ENCODE results near the gene RBKS. TPM values are rescaled to one million over a fixed set of nuclear protein-coding genes. Genes with fewer than 3 reads are reported as not detected.
A peak's percentile ranks its signal among the peaks of the same experiment; 100 is the strongest.

The RBKS gene
- total and polyA plus RNA-seq, 2 donors (not counting 1 experiment from before 2014, with no cell fraction given) = 1.3 to 2.6 TPM

DNA sequence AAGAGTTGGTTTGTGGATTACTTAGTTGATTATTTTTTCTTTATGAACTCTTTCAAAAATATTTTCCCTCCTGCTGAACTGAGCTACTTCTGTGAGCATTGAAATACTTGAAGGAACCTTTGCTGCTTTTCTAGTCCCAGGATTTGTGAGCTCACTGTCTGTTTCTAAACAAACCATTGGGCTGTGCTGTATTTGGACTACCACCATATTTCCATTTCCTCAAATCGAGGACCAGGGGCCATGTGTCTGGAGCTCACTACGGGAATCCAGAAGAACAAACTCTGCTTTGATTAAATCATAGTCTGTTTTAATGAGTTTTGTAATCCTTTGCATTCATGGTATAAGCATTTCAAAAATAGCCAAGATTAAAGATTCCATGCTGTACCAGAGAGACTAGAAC lies 117.4 kb downstream of the RBKS start:
- Histone ChIP-seq H3K4me1 (ENCODE audit: control insufficient read depth, extremely low read depth, insufficient read depth, low read length) (no peaks in the 10 kb centered on the region), H3K36me3 (ENCODE audit: control insufficient read depth, insufficient read depth, low read length) (peaks cover 2% of the 10 kb centered on the region), H4K20me1 (ENCODE audit: control insufficient read depth, extremely low read depth, insufficient read depth, low read length) (no peaks in the 10 kb centered on the region), H3K79me2 (ENCODE audit: control insufficient read depth, insufficient read depth, low read length) (peaks cover 57% of the 10 kb centered on the region), H3K4me2 (ENCODE audit: extremely low read depth, insufficient read depth, low read length) (peak overlapping the region; percentile 79), H3K27me3 (ENCODE audit: control insufficient read depth, insufficient read depth, low read length) (no peaks in the 10 kb centered on the region), H3K4me3 (replicated peaks in 1 of 4; ENCODE audit: control extremely low read depth in 1 of 4, insufficient read depth in 1 of 4, low read depth in 3 of 4, low read length in 4 of 4) (peak overlapping the region; percentile 64 to 96 (median 86)), H3K27ac (ENCODE audit: insufficient read depth, low read length) (no peak overlapping the region), H3K9me3 (ENCODE audit: control insufficient read depth, insufficient read depth, low read depth, low read length) (no peaks in the 10 kb centered on the region), H3K9ac (ENCODE audit: insufficient read depth, low read length) (no peak overlapping the region), H2AFZ (ENCODE audit: low read length) (no peak overlapping the region)
- DNase-seq (ENCODE audit: low read depth in 2 of 2) = no peak
- TF ChIP-seq EZH2 (IDR thresholded peaks at IDR 0.05; ENCODE audit: low read length, missing control alignments) = no peak
- TF ChIP-seq, protein P1, sequence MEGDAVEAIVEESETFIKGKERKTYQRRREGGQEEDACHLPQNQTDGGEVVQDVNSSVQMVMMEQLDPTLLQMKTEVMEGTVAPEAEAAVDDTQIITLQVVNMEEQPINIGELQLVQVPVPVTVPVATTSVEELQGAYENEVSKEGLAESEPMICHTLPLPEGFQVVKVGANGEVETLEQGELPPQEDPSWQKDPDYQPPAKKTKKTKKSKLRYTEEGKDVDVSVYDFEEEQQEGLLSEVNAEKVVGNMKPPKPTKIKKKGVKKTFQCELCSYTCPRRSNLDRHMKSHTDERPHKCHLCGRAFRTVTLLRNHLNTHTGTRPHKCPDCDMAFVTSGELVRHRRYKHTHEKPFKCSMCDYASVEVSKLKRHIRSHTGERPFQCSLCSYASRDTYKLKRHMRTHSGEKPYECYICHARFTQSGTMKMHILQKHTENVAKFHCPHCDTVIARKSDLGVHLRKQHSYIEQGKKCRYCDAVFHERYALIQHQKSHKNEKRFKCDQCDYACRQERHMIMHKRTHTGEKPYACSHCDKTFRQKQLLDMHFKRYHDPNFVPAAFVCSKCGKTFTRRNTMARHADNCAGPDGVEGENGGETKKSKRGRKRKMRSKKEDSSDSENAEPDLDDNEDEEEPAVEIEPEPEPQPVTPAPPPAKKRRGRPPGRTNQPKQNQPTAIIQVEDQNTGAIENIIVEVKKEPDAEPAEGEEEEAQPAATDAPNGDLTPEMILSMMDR (conservative IDR thresholded peaks at IDR 0.05 in 1 of 2, IDR thresholded peaks at IDR 0.05 in 1 of 2; ENCODE audit: low read depth in 1 of 2, low read length in 2 of 2) = no peak

DNA sequence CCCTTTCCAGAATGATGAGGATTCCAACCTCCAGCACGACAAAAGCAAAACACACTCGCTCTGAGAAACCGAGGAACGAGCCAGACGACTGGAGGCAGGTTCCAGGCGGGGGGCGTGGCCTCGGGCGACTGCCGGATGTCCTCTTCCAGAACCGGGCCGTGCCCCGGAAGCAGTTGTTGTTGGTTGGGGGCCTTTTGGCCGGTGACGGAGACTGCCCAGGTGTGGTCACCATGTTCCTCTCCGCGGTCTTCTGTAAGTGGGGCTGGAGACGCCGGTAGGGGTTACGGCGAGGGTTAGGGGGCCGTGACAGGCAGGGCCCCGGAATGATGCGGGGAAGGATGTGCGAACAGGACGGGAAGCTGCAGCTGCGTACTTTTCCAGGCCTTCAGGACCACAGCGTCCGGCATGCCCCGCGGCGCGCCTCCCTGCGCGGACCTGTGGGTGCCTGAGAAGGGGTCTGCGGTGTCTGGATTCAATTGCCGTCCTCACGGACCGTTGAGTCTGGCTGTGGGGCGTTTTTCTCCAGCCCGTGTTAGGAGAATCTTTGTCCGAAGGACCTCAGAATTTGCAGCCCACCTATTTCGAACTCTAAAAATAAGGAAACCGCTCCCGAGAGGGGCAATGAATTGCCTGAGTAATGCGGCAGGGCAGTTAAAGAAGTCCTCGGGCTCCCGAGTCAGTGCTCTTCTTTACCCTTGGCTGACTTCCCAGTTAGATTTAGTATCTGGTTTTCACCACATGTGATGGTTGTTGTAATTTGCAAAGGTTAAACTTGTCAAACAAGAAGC lies 118.4 kb downstream of the RBKS start, which contains the start of gene MRPL33:
TSS of gene MRPL33 (plus strand) at position 172 of the 788 bp plus-strand sequence. CDS start at position 231, 59 bp downstream.
- H3K36me3 ChIP-seq (ENCODE audit: control insufficient read depth, insufficient read depth, low read length) = peaks cover 2% of the 10 kb centered on the region
- peak within 1 kb of the TSS; percentile 86 for H3K27ac ChIP-seq (ENCODE audit: insufficient read depth, low read length)
- no peaks in the 10 kb centered on the region for H3K4me1 ChIP-seq (ENCODE audit: control insufficient read depth, extremely low read depth, insufficient read depth, low read length)
- peak within 1 kb of the TSS; percentile 88 for H2AFZ ChIP-seq (ENCODE audit: low read length)
- H3K79me2 ChIP-seq (ENCODE audit: control insufficient read depth, insufficient read depth, low read length) = peaks cover 46% of the 10 kb centered on the region
- no peaks in the 10 kb centered on the region for H4K20me1 ChIP-seq (ENCODE audit: control insufficient read depth, extremely low read depth, insufficient read depth, low read length)
- H3K4me3 ChIP-seq (replicated peaks in 1 of 4; ENCODE audit: control extremely low read depth in 1 of 4, insufficient read depth in 1 of 4, low read depth in 3 of 4, low read length in 4 of 4) = peak within 1 kb of the TSS; percentile 64 to 96 (median 86)
- H3K9me3 ChIP-seq (ENCODE audit: control insufficient read depth, insufficient read depth, low read depth, low read length) = no peaks in the 10 kb centered on the region
- DNase-seq (ENCODE audit: low read depth in 2 of 2) = peak; percentile 88 to 91
- H3K9ac ChIP-seq (ENCODE audit: insufficient read depth, low read length) = peak within 1 kb of the TSS; percentile 58
- no peaks in the 10 kb centered on the region for H3K27me3 ChIP-seq (ENCODE audit: control insufficient read depth, insufficient read depth, low read length)
- TF ChIP-seq, protein P1 (conservative IDR thresholded peaks at IDR 0.05 in 1 of 2, IDR thresholded peaks at IDR 0.05 in 1 of 2; ENCODE audit: low read depth in 1 of 2, low read length in 2 of 2) = no peak
- TF ChIP-seq EZH2 (IDR thresholded peaks at IDR 0.05; ENCODE audit: low read length, missing control alignments) = no peak
- peak within 1 kb of the TSS; percentile 79 for H3K4me2 ChIP-seq (ENCODE audit: extremely low read depth, insufficient read depth, low read length)

DNA sequence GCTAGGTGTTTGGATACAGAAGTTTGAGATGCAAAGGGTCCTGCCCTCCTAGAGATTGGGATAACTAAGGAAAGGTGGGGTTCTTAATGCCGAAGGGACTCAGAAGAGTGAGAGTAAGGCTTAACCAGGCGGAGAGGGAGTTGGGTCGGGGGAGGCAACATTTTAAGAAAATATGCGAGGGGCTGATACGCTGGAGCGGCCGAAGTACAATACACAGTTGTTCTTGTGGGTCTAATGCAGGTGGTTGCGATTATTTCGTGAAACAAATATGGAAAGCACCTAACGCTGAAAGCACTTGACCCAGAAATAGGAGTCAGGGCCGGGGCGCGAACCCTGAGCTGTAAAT lies 119.0 kb downstream of the RBKS start:
- H3K9ac ChIP-seq (ENCODE audit: insufficient read depth, low read length) = peak overlapping the region; percentile 58
- peak overlapping the region; percentile 53 for H3K4me2 ChIP-seq (ENCODE audit: extremely low read depth, insufficient read depth, low read length)
- TF ChIP-seq, protein P1 (conservative IDR thresholded peaks at IDR 0.05 in 1 of 2, IDR thresholded peaks at IDR 0.05 in 1 of 2; ENCODE audit: low read depth in 1 of 2, low read length in 2 of 2) = no peak
- TF ChIP-seq EZH2 (IDR thresholded peaks at IDR 0.05; ENCODE audit: low read length, missing control alignments) = no peak
- peaks cover under 1% of the 10 kb centered on the region for H3K36me3 ChIP-seq (ENCODE audit: control insufficient read depth, insufficient read depth, low read length)
- no peaks in the 10 kb centered on the region for H3K4me1 ChIP-seq (ENCODE audit: control insufficient read depth, extremely low read depth, insufficient read depth, low read length)
- H3K9me3 ChIP-seq (ENCODE audit: control insufficient read depth, insufficient read depth, low read depth, low read length) = no peaks in the 10 kb centered on the region
- H2AFZ ChIP-seq (ENCODE audit: low read length) = peak overlapping the region; percentile 65
- H3K79me2 ChIP-seq (ENCODE audit: control insufficient read depth, insufficient read depth, low read length) = peaks cover 41% of the 10 kb centered on the region
- peak overlapping the region; percentile 86 for H3K27ac ChIP-seq (ENCODE audit: insufficient read depth, low read length)
- peak overlapping the region; percentile 64 to 96 (median 86) for H3K4me3 ChIP-seq (replicated peaks in 1 of 4; ENCODE audit: control extremely low read depth in 1 of 4, insufficient read depth in 1 of 4, low read depth in 3 of 4, low read length in 4 of 4)
- H4K20me1 ChIP-seq (ENCODE audit: control insufficient read depth, extremely low read depth, insufficient read depth, low read length) = no peaks in the 10 kb centered on the region
- DNase-seq (ENCODE audit: low read depth in 2 of 2) = no peak
- no peaks in the 10 kb centered on the region for H3K27me3 ChIP-seq (ENCODE audit: control insufficient read depth, insufficient read depth, low read length)
